GM21737 (cell line): ENCODE measurements around the gene PPIF.

Experiments
- ATAC-seq: cut with Tn5 transposase; IDR thresholded peaks from one replicate; pipeline ENCODE4 v1.9.1; 2021; ENCODE audit warnings: mild to moderate bottlenecking, moderate library complexity; ENCODE audit not compliant: unreplicated experiment

PPIF gene

DNA sequence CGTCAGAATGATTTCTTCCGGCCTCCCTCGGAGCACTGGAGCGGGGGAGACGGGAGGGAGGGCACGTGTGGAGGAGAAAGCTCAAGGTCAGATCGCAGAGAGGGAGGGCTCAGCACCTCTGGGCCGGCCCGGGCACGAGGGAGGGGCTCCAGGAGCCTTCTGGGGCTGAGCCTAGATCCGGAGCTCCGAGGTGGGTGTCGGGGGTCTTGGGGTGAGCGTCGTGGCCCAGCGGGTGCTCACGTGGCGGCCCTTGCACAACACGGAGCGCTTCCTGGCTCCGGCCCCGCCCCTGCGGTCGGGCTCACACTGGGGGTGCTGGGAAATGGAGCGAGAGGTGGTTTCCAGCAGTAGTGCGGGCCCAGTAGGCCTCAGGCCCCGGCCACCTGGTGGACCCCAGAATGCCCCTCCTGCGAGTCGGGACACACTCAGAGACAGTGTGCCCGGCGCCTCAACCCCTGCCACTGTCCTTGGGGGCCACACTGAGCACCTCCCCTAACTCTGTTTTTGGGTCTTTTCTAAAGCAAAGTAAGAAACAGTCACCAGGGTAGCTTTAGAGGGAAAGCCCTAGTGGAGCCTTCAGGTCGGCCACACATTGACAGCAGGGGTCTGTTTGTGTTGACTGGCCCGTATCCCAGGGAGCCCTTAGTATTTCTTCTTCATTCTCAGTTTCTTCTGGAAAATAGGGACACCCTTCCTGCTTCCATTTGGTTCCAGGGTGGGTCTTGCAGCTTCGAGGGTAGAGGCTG is 798 bp downstream of the PPIF start:
- peak; percentile 71 for ATAC-seq

DNA sequence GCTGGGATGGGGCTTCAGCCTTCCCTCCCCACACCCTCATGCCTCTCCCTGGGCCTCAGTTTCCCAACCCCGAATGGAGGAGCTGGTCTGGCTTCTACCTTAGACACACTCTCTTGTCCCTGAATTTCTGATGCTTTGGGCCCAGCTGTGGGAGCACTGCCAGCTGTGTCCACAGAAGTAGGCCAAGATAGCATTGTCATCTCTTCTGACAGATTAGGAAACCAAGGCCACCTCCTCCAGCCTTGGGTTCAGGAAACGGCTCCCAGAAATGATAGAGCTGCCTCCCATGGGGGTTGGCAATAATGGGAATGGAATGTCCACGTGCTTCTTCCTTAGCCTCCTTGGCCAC is 1.3 kb downstream of the PPIF start:
- ATAC-seq, result no peak

DNA sequence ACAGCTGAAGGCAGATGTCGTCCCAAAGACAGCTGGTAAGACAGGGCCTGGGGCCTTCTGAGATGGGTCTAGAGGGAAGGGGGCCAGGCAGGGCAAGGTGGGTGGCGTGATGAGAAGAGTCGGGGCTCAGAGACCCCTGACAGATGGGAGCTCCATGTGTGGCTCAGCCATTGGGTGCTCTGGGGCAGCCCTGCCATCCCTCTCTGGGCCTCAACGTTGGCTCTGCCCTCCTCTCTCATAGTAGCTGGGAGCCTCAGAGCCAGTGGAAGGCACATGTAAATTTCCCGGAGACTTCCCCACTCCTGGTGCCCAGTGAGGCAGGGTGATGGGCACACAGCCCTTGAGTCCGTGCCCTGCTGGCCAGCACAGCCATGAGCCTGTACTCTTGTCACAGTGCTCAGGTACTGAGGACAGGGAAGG is 1.8 kb downstream of the PPIF start:
- no peak for ATAC-seq

DNA sequence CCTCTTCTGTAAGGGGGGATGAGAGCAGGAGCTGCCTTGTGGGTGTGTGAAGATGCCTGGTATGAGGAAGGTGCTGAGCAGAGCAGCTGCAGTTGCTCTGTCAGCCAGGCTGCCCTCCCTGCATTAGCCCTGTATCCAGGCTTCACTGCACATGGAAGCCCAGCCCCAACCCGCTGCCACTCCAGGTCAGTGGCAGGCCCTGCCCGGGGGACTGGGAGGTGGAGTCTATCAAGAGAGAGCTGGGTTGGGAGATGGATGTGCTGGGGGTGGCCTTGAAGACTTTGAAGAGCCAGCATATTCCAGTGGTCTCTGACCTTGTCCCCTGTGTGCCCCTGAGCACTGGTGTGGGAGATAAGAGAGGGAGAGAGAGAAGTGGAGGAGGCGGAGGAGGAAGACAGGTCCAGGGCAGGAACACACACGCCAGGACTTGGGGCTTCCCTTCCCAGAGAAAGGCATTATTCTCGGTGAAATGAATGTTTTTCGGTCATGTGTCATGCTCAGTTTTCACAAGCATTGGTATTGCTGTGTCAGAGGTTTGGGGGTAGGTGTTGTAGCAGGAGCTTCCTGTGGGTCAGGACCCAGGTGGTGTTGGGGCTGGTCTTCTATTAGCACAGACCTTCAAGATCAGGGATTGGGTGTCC is 2.6 kb downstream of the PPIF start:
- ATAC-seq, result no peak

DNA sequence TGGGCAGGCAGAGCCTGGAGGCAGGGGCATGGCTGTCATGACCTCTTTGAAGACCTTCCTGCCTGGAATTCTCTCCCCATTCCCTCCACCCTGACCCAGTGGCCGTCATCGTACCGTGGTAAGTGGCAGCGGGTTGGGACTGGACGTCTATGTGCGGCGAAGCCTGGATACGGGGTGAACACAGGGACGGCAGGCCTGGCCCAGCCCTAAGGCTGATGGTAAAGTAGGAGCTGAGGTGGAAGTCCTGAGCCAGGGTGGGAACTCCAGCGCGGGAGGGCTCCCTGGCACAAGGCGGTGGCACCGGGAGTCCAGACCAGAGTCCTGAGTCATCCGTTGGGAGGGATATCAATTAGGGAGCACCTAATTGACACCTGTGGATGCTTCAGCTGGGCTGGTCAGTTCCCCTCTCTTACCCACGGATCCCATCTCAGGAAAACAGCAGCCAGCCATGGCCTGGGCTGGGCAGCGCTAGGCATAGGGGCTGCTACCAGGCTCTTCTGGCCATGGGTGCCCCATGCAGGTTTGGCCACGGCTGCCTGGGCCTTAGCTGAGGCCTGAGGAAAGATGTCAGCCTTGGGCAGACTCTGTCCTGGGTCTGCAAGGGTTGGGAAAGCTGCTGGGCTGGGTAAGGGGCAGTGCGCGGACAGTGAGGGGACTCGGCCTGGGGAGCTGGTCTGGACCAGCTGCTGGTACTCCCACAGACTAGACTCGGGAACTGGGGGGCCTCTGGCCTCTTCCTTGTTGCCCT is 3.3 kb downstream of the PPIF start:
- ATAC-seq, result no peak

DNA sequence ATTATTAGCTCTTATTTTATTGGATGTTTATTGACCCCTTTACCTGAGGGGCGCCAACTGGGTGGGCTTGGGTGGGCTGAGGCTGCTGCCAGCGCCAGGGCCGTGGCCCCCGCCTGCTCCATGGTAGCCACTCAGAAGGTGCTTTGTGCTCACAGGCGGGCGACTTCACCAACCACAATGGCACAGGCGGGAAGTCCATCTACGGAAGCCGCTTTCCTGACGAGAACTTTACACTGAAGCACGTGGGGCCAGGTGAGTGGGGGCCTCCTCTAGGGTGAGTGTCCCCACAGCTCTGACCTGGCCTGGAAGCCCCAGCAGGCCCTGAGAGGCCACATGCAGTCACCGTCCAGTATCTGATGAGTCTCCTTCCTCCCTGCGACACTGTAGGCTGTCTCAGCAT is 4.1 kb downstream of the PPIF start:
- no peak for ATAC-seq

DNA sequence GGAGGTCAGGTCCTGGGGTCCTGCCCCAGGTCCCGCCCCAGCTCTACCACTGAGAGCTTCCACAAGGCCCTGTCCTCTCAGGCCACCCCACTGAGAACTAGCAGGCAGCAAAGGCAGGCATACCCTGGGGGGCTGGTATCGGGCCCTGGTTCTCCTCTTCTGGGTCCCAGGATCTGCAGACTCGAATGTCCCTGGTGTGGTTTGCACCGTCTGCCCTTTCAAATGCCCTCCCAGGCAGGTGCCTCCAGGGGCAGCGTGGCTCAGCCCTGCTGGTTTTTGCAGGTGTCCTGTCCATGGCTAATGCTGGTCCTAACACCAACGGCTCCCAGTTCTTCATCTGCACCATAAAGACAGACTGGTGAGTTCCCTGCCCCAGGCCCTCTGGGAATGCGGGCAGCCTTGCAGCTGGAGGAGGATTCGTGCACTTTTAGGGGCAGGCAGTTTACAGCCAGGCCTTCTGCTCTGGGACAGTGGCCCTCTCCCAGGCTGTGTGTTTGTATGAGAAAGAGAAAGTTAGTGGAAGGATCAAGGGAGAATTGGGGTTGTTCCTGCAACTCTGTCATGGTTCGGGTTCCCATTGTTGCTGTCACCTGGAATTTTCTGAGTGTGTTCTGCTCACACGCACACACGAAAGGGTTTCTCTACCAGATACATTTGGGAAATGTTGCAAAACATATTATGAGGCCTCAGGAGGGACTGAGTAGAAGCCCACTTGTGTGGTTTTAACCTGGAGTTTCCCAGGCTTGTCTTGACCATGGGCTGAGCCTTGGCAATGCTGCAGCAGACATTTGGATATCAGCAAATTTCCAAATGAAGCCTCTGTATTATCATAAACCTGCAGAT is 5.0 kb downstream of the PPIF start:
- ATAC-seq, result no peak

DNA sequence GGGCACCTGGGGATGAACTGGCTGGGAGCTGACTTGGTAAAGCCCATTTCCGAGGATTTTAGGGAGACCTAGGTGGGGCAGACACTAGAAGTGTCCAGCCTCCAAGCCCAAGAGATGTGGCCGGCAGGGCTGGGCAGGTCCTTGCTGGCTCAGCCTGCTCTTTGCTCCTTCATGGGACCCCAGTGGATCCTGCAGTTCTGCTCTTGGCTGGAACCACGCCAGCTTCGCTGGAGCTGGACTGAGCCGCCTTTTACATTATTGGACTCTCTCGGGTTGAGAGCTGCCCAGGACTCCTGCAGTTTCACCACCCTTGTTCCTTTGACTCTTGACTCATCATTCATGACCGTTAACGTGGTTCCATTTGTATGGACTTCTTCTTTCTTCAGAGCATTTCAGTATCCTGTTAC is 5.7 kb downstream of the PPIF start:
- no peak for ATAC-seq

DNA sequence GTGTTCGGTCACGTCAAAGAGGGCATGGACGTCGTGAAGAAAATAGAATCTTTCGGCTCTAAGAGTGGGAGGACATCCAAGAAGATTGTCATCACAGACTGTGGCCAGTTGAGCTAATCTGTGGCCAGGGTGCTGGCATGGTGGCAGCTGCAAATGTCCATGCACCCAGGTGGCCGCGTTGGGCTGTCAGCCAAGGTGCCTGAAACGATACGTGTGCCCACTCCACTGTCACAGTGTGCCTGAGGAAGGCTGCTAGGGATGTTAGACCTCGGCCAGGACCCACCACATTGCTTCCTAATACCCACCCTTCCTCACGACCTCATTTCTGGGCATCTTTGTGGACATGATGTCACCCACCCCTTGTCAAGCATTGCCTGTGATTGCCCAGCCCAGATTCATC is 6.5 kb downstream of the PPIF start:
- ATAC-seq, result no peak

DNA sequence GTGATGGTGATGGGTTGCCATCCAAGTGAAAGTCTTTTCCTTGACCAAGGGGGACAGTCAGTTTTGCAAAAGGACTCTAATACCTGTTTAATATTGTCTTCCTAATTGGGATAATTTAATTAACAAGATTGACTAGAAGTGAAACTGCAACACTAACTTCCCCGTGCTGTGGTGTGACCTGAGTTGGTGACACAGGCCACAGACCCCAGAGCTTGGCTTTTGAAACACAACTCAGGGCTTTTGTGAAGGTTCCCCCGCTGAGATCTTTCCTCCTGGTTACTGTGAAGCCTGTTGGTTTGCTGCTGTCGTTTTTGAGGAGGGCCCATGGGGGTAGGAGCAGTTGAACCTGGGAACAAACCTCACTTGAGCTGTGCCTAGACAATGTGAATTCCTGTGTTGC is 6.9 kb downstream of the PPIF start:
- no peak for ATAC-seq

DNA sequence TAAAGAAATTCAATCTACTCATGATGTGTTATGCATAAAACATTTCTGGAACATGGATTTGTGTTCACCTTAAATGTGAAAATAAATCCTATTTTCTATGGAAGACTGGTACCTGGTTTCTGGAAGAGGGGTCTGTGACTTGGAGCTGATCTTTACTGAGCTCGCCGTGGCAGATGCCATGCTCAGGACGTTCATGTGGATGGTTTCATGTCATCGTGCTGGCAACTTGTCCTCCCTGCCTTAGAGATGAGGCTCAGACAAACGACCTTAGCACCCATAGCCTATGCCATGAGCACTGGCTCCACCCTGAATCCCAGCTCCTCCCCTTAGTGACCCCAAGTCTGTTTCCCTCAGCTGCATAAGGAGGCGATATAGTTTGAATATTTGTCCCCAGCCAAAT is 7.3 kb downstream of the PPIF start:
- no peak for ATAC-seq

DNA sequence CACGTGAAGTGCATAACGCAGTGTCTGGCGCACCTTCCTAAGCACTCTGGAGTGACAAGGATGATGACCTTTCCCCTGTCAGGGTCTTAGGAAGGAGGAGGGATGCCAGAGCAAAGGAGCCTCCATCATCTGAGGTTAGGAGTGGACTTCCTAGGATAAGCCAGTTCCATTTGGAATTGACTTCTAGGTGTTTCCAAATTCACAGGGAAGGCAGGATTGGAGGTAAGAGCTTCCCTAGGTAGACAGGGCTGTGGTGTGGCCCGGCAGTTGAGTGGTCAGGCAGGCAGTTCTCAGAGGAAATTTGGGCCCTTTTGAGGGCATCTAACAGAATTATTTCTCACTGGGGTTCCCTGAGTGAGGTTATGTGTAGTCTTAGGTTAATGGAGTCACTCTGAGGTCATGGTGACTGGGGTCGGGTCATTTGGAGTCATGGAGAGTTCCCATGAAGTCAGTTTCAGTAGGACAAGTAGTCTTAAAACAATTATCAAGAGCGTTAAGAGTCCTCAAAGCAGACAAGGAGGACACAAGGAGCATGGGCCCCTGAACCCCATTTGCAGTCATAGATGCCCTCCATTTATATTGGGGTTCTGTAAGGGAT is 8.2 kb downstream of the PPIF start:
- no peak for ATAC-seq

DNA sequence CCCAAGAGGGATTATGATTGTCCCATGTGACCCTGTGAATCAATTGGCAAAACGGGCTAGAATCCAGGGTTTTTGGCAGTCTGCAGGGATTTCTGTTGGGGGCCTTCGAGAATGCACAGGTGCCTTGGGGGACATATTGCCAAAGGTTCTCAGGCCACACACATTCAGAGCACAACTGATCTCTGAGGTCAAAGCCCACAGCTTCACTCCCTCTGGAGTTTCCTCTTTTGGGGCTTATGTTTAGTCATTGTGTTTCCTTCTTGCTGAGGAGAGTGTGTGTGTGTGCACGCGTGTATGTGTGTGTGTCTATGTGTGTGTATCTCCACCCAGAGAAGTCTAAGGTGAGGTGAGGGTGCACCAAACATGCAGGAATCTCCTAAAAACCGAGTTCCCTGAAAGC is 8.8 kb downstream of the PPIF start:
- ATAC-seq, result no peak

DNA sequence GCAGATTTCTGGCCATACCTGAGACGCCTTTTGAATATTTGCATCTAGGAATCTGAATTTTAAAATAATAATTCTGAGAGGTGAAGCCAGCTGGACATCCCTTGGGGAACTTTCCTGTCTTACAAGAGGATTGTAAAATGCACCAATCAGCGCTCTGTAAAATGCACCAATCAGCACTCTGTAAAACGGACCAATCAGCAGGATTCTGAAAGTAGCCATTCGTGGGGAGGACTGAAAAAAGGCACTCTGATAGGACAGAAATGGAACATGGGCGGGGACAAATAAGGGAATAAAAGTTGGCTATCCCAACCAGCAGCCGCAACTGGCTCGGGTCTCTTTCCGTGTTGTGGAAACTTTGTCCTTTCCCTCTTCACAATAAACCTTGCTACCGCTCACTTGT is 9.9 kb downstream of the PPIF start:
- ATAC-seq, result no peak

DNA sequence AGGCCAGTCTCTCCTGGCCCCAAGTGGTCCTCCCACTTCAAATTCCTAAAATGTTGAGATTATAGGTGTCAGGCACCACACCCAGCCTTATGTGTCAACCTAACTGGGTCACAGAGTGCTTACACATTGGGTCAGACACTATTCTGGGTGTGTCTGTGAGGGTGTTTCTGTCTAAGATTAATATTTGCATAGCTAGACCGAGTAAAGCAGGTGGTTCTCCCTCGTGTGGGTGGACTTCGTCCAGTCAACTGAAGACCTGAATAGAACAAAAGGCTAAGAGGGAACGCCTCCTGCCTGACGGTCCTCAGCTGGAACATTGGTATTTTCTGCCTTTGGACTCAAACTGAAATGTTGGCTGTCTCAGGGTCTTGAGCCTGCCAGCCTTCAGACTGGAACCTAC is 11.5 kb downstream of the PPIF start:
- ATAC-seq, result no peak

DNA sequence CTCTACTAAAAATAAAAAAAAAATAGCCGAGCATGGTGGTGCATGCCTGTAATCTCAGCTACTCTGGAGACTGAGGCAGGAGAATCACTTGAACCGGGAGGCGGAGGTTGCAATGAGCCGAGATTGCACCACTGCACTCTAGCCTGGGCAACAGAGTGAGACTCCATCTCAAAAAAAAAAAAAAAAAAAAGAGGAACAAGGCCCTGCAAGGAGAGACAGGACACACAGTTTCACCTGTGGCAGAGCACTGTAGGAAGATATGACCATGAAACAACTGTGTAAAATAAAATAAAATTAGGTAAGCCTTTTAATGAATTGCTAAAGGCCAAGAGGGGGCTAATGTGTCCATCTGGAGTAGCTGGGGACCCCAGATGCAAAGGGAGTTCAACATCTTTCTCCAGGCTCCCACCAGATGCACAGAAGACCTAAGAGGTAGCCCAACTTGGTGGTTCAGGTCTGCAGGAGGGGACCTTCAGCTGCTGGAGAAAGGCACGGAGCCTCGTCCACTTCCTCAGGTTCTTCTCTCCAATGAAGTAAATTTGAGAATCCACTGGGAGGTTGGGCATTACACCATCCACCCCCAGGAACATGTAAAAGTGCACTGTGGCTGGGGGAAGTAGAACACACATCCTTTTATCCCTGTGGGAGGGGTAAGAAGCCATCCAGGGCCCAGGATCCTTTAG is 12.7 kb downstream of the PPIF start:
- no peak for ATAC-seq

DNA sequence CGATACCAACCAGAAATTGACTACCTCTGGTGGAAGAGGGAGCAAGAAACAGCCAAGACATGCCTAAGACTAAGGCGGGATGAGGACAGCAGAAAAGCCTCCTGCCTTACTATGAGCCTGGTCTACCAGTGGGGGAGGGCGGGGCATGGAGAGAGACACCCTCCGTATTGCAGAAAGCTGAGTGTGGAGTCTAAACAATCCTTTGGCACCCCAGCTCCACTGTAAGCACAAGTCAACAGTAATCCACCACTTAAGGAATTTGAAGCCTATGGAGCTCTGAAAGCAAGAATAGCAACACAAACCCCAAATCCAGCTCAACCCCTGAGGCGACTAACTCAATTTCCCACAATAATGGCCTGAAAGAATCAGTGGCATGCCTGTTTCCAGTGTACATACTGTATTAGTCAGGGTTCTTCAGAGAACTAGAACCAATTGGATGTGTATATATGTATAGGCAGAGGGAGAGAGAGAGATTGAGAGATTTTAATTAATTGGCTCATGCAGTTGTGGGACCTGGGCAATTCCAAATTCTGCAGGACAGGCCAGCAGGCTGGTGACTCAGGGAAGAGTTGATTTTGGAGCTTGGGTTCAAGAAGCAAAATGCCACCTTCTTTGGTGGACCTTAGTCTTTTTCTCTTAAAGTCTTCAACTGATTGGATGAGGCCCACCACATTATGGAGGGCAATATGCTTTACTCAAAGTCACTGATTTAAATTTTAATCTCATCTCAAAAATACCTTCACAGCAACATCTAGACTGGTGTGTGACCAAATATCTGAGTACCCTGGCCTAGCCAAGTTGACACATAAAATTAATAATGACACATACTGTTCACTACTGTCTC is 13.5 kb downstream of the PPIF start:
- ATAC-seq, result no peak

DNA sequence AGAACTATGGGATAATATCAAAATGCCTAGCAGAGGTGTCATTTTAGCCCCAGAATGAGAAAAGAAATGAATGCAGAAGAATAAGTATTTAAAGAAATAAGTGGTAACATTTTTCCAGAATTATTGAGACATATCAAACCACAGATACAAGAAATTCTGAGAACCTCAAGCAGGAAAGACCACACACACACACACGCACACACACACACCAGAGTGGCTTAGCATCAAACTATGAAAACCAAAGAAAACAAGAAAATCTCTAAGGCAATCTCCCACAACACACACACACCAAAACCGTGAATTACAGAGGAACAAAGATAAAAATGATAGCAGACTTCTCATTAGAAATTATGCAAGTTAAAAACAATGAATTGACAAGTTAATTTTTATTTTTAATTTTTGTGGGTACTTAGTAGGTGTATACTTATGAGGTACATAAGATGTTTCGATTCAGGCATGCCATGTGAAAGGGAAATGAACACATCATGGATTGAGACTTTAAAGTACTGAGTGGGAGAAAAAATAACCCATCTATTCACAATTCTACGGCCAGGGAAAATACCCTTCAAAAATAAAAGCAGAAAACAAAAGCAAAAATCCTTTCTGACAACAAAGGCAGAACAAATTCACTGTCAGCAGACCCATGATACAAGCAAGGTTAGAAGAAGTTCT is 14.6 kb downstream of the PPIF start:
- ATAC-seq, result no peak
